ENCODE data around the gene RER1. TPM values are rescaled to one million over a fixed set of nuclear protein-coding genes. Genes with fewer than 3 reads are reported as not detected.

Gene RER1
- total RNA-seq, 4 donors from 2014 or later, result 73.5 to 101 (median 83.7) TPM

GRCh38 chr1:2395245-2395644 is 3.6 kb downstream of the RER1 start:
- no peak for DNase-seq
- TF ChIP-seq POLR2A (IDR thresholded peaks at IDR 0.05) (no peak), CTCF (IDR thresholded peaks at IDR 0.05) (no peak)
- Histone ChIP-seq H3K4me1 (peaks cover 27 to 30% of the 10 kb centered on the region in 2 donors), H3K36me3 (peaks cover 22 to 37% of the 10 kb centered on the region in 2 donors), H3K27ac (no peak overlapping the region), H3K9me3 (no peaks in the 10 kb centered on the region), H3K27me3 (no peaks in the 10 kb centered on the region), H3K4me3 (replicated peaks in 1 of 3) (no peak overlapping the region)
- WGBS, 2 donors, result 81 to 90% methylated on average over 6 to 8 of the region's 10 CpGs
- intact Hi-C loops (cut with DNase I), result no loop called here

- H3K4me3 ChIP-seq (replicated peaks in 1 of 3), result no peak overlapping the region
- no peaks in the 10 kb centered on the region for H3K27me3 ChIP-seq
- no peaks in the 10 kb centered on the region for H3K9me3 ChIP-seq
- WGBS, 2 donors, result 84 to 86% methylated on average over 17 of the region's 17 CpGs
- H3K27ac ChIP-seq, result no peak overlapping the region
- H3K36me3 ChIP-seq, result peaks cover 22 to 44% of the 10 kb centered on the region in 2 donors
- intact Hi-C loops (cut with DNase I), result no loop called here
- TF ChIP-seq POLR2A (IDR thresholded peaks at IDR 0.05) (no peak), CTCF (IDR thresholded peaks at IDR 0.05) (no peak)
- H3K4me1 ChIP-seq, result peaks cover 18 to 22% of the 10 kb centered on the region in 2 donors
- DNase-seq, result no peak
These were observed 4.4 kb downstream of the RER1 start for GRCh38 chr1:2396059-2396458.

GRCh38 chr1:2396476-2396875 is 4.8 kb downstream of the RER1 start:
- H3K36me3 ChIP-seq, result peaks cover 22 to 44% of the 10 kb centered on the region in 2 donors
- WGBS, 2 donors, result 93% methylated on average over 5 of the region's 5 CpGs

GRCh38 chr1:2397007-2397679 is 5.5 kb downstream of the RER1 start:
- no peaks in the 10 kb centered on the region for H3K9me3 ChIP-seq
- no peak for DNase-seq
- H3K4me1 ChIP-seq, result peaks cover 17 to 22% of the 10 kb centered on the region in 2 donors
- no peak overlapping the region for H3K4me3 ChIP-seq (replicated peaks in 1 of 3)
- peaks cover 29 to 49% of the 10 kb centered on the region in 2 donors for H3K36me3 ChIP-seq
- TF ChIP-seq CTCF (IDR thresholded peaks at IDR 0.05) (no peak), POLR2A (IDR thresholded peaks at IDR 0.05) (no peak)
- 92 to 95% methylated on average over 18 to 19 of the region's 19 CpGs for WGBS, 2 donors
- intact Hi-C loops (cut with DNase I), result no loop called here
- H3K27me3 ChIP-seq, result no peaks in the 10 kb centered on the region
- no peak overlapping the region for H3K27ac ChIP-seq

More at GRCh38 chr1:2396476-2396875, 4.8 kb downstream of the RER1 start:
- H3K27me3 ChIP-seq, result no peaks in the 10 kb centered on the region
- TF ChIP-seq POLR2A (IDR thresholded peaks at IDR 0.05), result no peak
- no peak for TF ChIP-seq CTCF (IDR thresholded peaks at IDR 0.05)
- intact Hi-C loops (cut with DNase I), result no loop called here
- H3K9me3 ChIP-seq, result no peaks in the 10 kb centered on the region
- H3K27ac ChIP-seq, result no peak overlapping the region
- peaks cover 18 to 22% of the 10 kb centered on the region in 2 donors for H3K4me1 ChIP-seq
- no peak overlapping the region for H3K4me3 ChIP-seq (replicated peaks in 1 of 3)
- DNase-seq, result no peak

GRCh38 chr1:2398871-2399270 is 7.2 kb downstream of the RER1 start:
- TF ChIP-seq POLR2A (IDR thresholded peaks at IDR 0.05), result no peak
- TF ChIP-seq CTCF (IDR thresholded peaks at IDR 0.05), result no peak
- H3K4me3 ChIP-seq (replicated peaks in 1 of 3), result no peak overlapping the region
- 83 to 86% methylated on average over 6 to 7 of the region's 7 CpGs for whole genome bisulfite sequencing, 2 donors
- H3K36me3 ChIP-seq, result peaks cover 43 to 66% of the 10 kb centered on the region in 2 donors
- H3K27ac ChIP-seq, result no peak overlapping the region
- H3K9me3 ChIP-seq, result no peaks in the 10 kb centered on the region
- DNase-seq, result no peak
- peaks cover 3 to 7% of the 10 kb centered on the region in 2 donors for H3K4me1 ChIP-seq
- no peaks in the 10 kb centered on the region for H3K27me3 ChIP-seq
- intact Hi-C loops (cut with DNase I), result no loop called here
